DOHH2 (cell line): ENCODE measurements around the gene TSHZ3.

Source experiments
- EZH2phosphoT487 ChIP-seq: fragments of 200-600 bp; sonication (generic); IDR thresholded peaks from 2 replicates; pipeline ENCODE4 v1.6.1; 2017; ENCODE audit warnings: borderline replicate concordance, mild to moderate bottlenecking, antibody characterized with exemption, low read length, moderate library complexity, mixed read lengths
- TF ChIP-seq, protein P1 (sequence below): fragments of 200-600 bp; sonication (generic); IDR thresholded peaks from one replicate; pipeline ENCODE4 v1.5.1; 2014; ENCODE audit warnings: antibody characterized with exemption, mild to moderate bottlenecking, low read depth, low read length; ENCODE audit not compliant: poor library complexity, severe bottlenecking

DNA sequence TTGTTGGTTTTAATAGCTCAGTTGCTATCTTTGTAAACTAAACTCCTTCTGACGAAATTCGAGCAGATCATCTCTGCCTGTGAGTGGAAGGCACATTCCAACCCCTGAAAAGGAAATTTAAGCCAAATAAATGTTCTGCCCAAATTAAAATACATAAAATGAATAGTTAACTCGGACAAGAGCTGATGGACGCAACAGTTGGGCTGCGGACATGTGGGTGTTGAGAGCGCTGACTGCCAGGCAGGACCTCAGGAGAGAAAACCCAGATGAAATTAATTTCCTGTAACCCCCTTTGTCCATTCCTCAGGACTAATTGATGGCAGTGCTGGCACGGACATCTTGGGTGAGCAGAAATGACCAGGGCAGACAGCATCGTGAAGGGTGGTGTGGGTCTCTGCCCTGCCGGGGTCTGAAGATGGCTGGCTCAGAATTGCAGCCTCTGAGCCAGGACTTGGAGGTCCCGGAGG lies 86.5 kb downstream of the TSHZ3 start:
- TF ChIP-seq, protein P1, sequence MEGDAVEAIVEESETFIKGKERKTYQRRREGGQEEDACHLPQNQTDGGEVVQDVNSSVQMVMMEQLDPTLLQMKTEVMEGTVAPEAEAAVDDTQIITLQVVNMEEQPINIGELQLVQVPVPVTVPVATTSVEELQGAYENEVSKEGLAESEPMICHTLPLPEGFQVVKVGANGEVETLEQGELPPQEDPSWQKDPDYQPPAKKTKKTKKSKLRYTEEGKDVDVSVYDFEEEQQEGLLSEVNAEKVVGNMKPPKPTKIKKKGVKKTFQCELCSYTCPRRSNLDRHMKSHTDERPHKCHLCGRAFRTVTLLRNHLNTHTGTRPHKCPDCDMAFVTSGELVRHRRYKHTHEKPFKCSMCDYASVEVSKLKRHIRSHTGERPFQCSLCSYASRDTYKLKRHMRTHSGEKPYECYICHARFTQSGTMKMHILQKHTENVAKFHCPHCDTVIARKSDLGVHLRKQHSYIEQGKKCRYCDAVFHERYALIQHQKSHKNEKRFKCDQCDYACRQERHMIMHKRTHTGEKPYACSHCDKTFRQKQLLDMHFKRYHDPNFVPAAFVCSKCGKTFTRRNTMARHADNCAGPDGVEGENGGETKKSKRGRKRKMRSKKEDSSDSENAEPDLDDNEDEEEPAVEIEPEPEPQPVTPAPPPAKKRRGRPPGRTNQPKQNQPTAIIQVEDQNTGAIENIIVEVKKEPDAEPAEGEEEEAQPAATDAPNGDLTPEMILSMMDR: no peak
- no peak for TF ChIP-seq EZH2phosphoT487
